ENCODE results near the gene SNX5.

GRCh38 chr20:17941826-17942196, 26.8 kb downstream of the SNX5 start:
- TF ChIP-seq CTCF (IDR thresholded peaks at IDR 0.05) (no peak), POLR2A (IDR thresholded peaks at IDR 0.05) (no peak), POLR2AphosphoS5 (IDR thresholded peaks at IDR 0.05; ENCODE audit: insufficient read depth in 1 of 2, low read depth in 1 of 2) (no peak)
